ACHN (cell line): ENCODE results near the gene ARHGAP15.

ENCODE experiments used
- DNase-seq: peaks from one replicate; pipeline ENCODE4 v3.0.0-alpha.2; 2015
- in situ Hi-C: cut with HindIII; loops from 2 replicates; pipeline ENCODE4 v1.10.0; 2017; ENCODE audit warnings: low sequenced_read_pairs, low pct_ligation_motif_present, low pct_unique_long_range_greater_than_20kb

ARHGAP15 gene

DNA sequence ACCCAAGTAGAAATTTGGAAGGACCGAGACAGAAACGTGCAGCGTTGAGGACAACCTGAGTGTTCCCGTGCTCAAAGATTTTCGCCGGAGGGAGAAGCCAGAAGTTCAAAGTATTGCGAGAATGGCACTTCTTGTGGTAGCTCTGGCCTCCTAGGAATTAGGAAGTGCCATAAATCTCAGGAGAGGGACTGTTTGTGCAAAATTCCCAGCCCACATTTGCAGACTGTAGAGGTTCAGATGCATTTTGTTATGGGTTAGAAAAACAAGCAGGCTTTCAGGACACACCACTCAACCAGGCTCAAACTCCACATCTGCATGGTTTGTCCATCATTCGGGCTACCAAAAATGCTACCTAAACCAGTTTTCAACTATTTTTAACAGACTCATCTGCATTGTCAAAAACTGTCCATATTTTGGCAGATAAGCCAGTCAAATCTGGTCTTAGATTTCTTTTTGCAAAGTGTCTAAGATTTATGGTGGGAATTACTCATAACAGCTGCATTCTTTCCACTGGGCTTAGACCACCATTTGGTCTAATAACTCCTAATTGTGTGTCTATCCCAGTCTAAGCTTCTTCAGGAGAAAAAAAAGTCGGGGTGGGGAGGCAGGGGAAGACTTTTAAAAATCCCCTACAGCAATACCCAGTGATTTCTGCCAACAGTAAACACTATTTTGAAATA is 422.9 kb downstream of the ARHGAP15 start:
- DNase-seq: no peak
- in situ Hi-C loops: no loop called here

DNA sequence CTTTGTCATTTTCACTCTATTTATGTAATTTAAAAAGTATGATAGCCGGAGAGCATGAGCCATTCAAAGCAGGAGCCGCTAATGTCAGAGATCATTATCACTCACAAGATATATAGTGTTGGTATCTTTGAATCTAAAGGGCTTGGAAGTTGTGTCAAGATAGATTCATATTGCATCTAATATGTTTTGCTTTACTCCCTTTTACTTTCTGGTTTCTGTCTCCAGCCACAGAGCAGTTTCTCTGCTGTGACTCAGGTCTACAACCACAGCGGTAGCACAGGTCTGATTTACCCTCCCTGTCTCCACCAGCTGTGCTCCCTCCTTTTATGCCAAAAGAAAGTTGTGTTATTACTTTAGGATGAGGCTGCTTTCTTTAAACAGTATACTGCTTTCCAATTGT is 424.0 kb downstream of the ARHGAP15 start:
- no peak for DNase-seq
- in situ Hi-C loops: no loop called here

DNA sequence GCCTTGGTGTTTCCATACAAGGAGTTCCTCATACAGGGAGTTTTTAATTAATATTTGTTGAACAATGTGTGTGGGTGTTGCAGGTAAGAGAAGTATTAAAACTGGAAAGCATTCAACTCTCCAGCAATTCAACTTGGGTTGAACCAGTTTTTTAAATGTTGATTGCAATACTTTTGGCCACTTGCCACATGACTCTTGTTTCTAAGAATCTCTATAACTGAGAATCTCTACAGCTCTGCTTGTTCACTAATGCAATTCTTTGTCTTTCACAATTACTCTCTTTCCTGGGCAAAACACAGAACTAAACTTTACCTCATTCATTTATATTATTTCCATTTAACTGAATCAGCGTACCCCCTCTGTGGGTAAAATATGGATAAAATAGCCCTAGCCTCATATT is 429.4 kb downstream of the ARHGAP15 start:
- DNase-seq: no peak
- in situ Hi-C loops: no loop called here

DNA sequence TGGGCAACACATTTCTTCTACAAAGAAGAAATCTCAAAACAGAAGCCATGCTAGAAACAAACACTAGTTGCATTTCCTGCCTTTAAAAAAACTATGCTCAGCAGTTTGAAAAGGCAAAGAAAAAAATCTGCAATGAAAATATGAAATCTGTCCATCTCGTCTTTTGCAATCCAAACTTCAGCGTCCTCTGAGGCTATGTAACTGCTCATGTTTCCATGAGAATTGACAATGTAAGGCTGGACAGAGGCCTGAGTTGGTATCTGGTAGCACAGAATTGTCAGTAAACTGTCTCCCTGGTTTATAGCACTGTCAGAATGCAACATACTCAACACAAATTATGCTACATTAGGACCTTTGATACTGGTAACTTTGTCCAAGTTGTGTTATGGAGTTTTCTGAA is 429.9 kb downstream of the ARHGAP15 start:
- no peak for DNase-seq
- in situ Hi-C loops: no loop called here

DNA sequence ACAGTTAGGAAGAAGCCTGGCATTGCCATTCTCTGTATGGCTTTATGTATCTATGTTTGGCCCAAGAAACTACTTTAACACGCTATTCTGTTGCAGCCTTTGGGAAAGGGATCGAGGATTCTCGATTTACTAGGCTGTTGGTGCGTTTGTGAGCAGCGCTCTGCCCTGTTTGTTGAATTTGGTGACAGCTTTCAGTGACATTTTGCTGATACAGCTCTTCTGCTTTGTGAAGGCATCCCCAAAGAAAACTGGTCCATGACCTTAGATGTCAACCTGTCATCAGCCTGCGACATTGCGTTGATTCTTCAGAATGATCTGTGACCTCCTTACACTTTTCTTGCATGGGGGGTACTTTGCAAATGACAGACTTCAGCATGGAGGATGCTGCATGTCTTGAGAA is 431.5 kb downstream of the ARHGAP15 start:
- in situ Hi-C loops: no loop called here
- no peak for DNase-seq

DNA sequence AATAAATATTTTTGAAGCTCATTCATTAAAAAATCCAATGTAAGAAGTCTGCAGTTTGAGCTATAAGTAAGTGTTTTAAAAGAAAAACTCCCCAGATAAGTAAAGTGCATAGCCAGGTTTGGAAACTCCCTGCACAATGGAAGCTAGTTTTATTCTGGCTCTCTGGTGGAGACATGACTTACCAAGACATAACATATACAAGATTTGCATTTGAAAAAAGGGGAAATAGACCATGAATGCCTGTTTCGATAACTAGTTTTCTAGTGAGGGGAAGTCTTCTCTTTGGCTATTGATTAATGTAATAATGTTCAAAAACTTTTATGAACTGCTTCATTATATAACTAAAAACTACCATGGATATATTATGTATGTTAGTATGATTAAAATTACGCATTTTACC is 435.2 kb downstream of the ARHGAP15 start:
- in situ Hi-C loops: no loop called here
- no peak for DNase-seq

DNA sequence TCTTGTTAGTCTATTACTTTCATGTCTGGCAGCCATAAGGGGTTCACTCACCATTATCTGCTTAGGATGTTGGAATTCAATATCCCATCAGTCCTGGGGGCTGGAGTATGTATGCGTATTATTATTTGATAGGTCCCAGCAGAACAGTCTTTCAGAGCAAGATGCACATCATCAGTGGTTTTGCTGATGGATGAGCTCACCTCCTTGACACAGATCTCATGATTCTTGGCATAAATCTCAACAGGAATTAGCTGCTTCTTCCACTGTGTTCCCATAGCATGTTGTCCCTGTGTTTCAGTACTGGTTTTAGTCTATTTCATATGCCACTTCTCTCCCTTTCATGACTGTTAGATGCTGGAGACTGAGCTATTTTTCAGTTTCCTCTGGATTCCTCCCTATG is 442.5 kb downstream of the ARHGAP15 start:
- in situ Hi-C loops: no loop called here
- no peak for DNase-seq

DNA sequence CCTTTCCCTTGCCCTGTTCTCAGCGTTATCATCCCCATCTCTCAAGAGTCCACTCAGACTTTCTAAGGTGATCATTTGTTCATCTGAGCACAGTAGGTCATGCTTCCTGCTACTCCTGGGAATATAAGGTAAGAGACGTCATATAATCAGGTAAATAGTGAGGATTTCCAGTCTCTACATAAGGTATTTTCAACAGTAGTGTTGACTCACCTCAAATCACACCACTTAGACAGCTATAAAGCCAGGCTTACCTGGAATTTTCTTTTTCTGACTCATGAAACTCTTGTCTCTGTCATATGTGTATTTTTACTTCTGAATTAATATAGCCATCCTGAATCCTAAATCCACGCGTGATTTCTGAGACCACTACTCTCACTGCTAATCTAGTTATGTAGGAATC is 443.2 kb downstream of the ARHGAP15 start:
- in situ Hi-C loops: no loop called here
- DNase-seq: no peak

DNA sequence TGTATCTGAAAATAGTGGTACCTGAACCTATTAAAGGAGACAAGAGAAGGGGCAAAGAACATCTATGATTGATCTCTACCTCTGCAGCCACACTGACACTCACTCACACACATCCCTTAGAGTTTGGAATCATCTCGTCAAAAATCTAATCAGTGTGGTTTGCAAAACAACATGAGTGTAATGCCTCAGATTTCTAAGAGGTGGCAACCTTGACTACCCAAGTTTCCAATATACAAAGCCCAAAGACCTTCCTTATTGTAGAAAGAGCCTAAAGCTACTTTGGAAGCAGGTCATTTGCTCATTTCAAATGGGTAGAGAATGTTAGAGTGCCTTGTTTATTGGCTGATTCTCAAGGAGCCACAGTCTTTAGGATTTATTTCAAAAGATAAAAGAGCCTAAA is 444.9 kb downstream of the ARHGAP15 start:
- DNase-seq: no peak
- in situ Hi-C loops: no loop called here

DNA sequence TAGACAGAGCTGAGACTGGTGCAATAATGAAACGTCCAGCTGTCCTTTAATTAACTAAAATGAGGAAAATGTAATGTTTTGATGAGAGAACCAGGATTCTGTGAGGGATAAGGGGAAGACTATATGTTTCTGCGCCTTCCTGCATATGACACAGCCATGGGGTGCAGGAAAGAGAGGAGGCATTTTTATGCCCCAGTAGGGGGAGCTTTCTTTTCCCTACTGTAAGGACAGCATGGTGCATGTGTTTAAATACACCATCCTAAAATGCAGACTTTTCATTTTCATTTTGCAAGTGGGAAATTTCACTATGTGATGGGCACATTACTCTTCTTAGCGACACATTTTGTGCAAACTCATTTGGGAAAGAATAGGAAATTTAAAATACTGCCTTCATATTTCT is 446.1 kb downstream of the ARHGAP15 start:
- in situ Hi-C loops: no loop called here
- peak; percentile 25 for DNase-seq

DNA sequence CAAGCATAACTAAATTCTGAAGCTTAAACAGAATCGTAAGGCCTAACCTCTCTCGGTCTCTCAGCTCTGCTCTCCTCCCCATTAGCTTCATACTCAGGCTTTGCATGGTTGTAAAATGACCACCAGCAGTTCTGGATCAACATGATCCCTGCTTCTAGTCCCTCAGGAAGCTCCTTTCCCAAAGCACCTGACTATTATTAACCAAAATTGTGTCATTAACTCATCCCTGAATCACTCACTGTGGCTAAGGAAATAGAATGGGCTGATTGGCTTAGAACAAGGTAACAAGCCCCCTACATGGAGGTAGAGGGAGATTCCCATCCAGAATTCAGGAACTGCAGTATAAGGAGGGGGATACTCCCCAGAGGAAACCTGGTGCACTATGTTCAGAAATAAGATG is 448.3 kb downstream of the ARHGAP15 start:
- DNase-seq: no peak
- in situ Hi-C loops: no loop called here

DNA sequence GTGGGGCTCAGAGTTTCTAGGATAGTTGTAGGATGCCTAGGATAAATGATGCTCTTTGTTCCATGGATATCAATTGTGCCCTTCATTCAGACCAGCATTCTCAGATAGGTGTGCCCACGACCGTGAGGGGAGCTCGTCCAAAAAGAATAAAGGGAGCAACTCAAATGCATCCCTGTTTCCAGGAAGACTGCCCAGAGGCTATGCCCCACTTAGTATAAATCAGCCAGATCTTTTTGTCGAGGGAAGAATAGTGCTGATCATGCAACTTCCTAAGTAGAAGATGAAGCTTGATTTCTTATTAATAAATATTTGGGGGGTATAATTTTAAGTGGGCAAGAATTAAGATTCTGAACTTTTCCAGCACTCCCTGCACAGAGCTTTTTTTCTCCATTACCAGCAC is 450.2 kb downstream of the ARHGAP15 start:
- in situ Hi-C loops: no loop called here
- DNase-seq: no peak

DNA sequence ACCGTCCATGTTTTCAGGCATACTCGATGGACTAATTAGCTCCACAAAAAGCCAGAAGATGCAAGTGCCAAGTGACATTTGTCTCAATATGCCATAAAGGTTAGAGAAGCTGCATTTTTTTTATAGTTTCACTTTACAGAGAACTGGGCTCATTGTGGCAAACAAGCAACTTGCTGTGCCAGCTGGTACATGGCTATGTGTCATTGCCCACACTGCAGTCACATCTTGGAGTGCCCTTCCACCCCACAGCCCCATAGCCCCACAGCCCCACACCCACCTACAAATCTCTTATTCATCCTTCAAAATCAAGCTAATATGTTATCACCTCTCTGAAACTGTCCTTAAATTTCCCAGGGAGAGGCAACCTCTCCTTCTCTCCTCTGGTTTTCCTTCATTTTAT is 451.9 kb downstream of the ARHGAP15 start:
- no peak for DNase-seq
- in situ Hi-C loops: no loop called here

DNA sequence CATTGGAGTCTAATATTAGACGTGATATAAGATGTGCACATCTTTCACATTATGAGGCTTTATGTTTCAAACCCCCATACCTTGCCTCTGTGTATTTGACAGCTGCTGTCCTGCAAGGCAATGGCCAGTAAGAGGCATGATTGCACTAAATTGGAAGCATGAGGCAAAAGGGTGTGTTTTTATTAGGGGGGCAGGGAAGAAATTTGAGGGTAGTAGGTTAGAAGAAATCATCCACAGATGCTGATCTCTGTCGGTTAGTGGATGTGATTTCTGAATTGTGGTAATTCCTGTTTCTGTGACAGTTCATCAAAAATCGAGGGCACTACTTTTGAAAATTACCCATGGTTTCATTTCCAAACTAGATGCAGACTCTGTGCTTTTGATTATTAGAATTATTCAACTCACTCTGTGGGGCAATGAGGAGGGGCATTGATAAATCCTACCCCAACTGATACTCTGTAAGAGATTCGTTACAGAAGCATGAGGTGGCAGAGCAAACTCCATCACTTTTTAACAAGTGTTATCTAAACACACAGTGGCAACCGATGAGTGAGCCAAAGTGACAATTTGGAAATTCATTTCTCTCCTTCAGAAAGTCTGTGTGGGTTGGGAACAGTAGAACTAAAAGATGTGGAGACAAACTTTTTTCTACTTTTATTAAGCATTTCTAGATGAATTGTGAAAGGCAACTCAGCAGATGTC is 453.0 kb downstream of the ARHGAP15 start:
- in situ Hi-C loops: no loop called here
- DNase-seq: peak; percentile 5

DNA sequence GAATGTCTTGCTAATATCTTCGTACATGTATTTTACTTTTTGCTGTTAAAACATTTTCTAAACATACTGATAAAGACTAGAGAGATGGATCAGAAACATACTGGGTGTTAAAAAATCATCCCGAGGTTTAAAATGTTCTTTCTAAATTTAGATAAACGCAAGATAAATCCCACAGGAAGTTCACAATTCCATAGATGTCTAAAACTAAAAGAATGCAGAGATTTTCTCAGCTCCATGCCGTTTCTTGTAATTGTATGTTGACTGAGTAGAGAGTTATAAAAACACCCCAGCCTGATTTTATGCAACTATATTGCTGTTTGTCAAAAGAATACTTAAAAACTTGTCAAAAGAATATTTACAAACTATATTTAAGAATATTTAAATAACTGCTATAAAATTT is 455.7 kb downstream of the ARHGAP15 start:
- in situ Hi-C loops: no loop called here
- DNase-seq: no peak

DNA sequence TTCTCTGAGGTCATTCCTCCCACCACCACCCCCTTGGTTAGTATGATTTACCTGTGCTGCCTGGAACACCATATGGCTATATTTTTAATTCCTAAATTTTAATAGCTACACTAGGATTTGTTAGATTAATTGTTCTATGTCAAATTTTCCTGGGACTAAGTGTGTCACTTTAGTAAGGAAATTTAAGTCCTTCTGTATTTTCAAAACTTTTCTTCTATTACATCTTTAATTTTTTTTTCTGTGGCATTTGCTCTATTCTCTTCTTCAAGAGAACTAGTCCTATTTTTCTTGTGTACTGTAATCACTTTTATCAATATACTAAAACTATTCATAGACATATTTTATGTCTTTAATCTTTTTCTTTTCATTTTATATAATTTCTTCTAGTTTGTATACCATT is 456.9 kb downstream of the ARHGAP15 start:
- DNase-seq: no peak
- in situ Hi-C loops: no loop called here

DNA sequence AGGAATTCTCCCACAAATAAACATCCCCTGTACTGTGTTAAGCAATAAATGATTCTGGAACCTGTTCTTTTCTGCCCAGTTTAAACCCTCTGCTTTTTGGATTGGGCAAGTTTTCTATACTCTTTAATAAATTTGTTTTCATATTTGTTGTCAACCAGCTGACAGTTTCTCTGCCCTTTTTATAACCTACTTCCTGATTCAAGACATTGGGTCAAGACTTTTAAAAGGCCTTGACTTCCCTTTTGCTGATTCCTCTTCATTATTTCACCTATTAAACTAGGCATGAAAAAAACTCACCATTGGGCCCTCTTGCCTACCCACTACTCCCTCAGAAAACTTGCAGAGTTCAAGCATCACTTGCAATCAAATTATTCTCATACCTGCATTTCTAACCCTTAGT is 459.5 kb downstream of the ARHGAP15 start:
- in situ Hi-C loops: no loop called here
- no peak for DNase-seq

DNA sequence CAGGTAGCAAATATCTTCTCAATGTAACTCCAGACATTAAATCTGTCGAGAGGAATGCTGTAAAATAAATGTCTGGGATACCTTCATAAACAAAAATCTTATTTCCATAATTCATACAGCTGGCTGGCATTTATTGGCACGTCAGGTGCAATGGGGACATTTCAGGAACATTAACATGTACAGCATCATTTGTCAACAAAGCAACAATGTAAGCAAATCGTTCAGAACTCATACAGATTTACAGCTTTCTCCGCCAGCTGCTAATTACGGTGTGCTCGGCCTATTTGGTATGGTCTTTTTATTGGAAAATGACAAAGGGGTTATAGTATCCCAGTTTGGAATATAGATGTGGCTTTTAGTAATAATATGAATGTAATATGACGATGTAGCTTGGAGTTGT is 464.9 kb downstream of the ARHGAP15 start:
- no peak for DNase-seq
- in situ Hi-C loops: no loop called here

DNA sequence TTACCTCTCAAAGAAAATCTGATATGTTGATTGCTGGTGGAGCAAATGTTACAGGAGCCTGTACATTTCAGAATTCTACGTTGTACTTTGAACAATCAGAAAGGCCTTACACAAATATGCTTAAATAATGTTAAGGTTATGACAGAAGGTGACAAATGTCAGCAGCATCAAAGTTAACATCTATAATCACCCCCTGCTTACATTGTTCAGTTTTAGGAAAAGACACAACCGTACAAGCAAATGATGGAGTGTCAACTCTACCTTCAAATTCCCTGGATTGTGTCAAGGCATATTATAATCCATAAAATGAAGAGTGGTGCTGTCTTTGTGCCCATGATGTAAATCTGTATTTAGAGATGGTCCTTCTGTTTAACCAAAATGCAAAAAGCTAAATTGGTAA is 465.5 kb downstream of the ARHGAP15 start:
- in situ Hi-C loops: no loop called here
- no peak for DNase-seq

DNA sequence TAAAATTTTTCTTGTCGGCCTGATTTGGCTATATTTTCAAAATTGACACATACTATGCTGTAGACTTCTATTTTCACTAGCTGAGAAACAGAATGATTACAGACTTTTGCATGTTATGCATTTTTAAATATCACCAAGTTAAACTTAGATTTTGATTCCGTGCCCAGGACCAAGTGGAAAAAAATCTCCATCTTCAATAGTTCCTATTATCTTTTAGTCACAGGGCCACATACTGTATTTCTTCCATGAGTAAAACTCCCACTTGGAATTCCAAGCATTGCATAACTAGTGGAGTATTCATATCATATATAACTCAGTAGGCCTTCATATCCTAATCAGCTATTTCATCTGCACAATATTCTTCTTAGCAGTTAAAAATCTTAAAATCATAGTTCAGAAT is 470.9 kb downstream of the ARHGAP15 start:
- no peak for DNase-seq
- in situ Hi-C loops: no loop called here
